ENCODE results near the gene SRSF3.

Gene SRSF3

GRCh38 chr6:36548401-36548743, 45.8 kb upstream of the SRSF3 start:
- H3K27ac ChIP-seq = no peak overlapping the region
- peaks cover 5% of the 10 kb centered on the region for H3K9me3 ChIP-seq (ENCODE audit: severe bottlenecking)

GRCh38 chr6:36550473-36551000, 43.6 kb upstream of the SRSF3 start:
- H3K36me3 ChIP-seq = peaks cover 2% of the 10 kb centered on the region; the same call in 1 of the 2 replicates
- no peaks in the 10 kb centered on the region for H3K27me3 ChIP-seq (ENCODE audit: insufficient read depth, low read depth, severe bottlenecking)
- DNase-seq = no peak
- H3K27ac ChIP-seq = no peak overlapping the region
- no peak for TF ChIP-seq CTCF (IDR thresholded peaks at IDR 0.05; ENCODE audit: low read depth, low read length)
- peaks cover 5% of the 10 kb centered on the region for H3K9me3 ChIP-seq (ENCODE audit: severe bottlenecking)
- H3K4me3 ChIP-seq (ENCODE audit: low read depth, low read length) = no peak overlapping the region

More at GRCh38 chr6:36548401-36548743, 45.8 kb upstream of the SRSF3 start:
- DNase-seq = no peak
- Histone ChIP-seq H3K36me3 (peaks cover 11% of the 10 kb centered on the region), H3K27me3 (ENCODE audit: insufficient read depth, low read depth, severe bottlenecking) (no peaks in the 10 kb centered on the region), H3K4me3 (ENCODE audit: low read depth, low read length) (no peak overlapping the region)
- TF ChIP-seq CTCF (IDR thresholded peaks at IDR 0.05; ENCODE audit: low read depth, low read length) = no peak

DNA sequence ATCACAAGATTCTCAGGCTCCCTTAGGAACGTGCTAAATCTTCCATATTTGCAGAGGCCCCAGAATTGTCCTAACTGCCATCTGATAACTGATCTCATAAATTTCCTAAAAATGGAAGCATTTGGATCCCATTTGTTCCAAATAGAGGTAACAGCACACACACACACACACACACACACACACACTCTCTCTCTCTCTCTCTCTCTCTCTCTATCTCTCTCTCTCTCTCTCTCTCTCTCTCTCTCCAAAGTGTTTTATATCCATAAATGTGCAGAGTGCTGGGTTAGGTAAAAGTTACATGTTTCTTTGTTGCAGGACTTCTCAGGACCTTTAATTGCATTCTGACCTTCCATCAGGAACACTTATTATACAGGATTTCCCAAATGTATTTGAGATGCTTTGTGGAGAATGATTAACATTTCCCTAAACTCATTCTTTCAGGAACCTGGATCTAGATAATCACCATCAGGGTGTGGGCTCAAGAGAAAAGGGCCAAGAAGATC, 38.4 kb upstream of the SRSF3 start:
- no peaks in the 10 kb centered on the region for H3K27me3 ChIP-seq (ENCODE audit: insufficient read depth, low read depth, severe bottlenecking)
- no peak overlapping the region for H3K4me3 ChIP-seq (ENCODE audit: low read depth, low read length)
- H3K36me3 ChIP-seq = no peaks in the 10 kb centered on the region
- no peak overlapping the region for H3K27ac ChIP-seq
- TF ChIP-seq CTCF (IDR thresholded peaks at IDR 0.05; ENCODE audit: low read depth, low read length) = no peak
- no peak for DNase-seq
- H3K9me3 ChIP-seq (ENCODE audit: severe bottlenecking) = peaks cover 5% of the 10 kb centered on the region

- Histone ChIP-seq H3K9me3 (ENCODE audit: severe bottlenecking) (peaks cover 5% of the 10 kb centered on the region), H3K27ac (no peak overlapping the region), H3K4me3 (ENCODE audit: low read depth, low read length) (no peak overlapping the region), H3K27me3 (ENCODE audit: insufficient read depth, low read depth, severe bottlenecking) (no peaks in the 10 kb centered on the region), H3K36me3 (no peaks in the 10 kb centered on the region)
- TF ChIP-seq CTCF (IDR thresholded peaks at IDR 0.05; ENCODE audit: low read depth, low read length) = no peak
- no peak for DNase-seq
Observed at GRCh38 chr6:36556281-36556680, 37.9 kb upstream of the SRSF3 start.

DNA sequence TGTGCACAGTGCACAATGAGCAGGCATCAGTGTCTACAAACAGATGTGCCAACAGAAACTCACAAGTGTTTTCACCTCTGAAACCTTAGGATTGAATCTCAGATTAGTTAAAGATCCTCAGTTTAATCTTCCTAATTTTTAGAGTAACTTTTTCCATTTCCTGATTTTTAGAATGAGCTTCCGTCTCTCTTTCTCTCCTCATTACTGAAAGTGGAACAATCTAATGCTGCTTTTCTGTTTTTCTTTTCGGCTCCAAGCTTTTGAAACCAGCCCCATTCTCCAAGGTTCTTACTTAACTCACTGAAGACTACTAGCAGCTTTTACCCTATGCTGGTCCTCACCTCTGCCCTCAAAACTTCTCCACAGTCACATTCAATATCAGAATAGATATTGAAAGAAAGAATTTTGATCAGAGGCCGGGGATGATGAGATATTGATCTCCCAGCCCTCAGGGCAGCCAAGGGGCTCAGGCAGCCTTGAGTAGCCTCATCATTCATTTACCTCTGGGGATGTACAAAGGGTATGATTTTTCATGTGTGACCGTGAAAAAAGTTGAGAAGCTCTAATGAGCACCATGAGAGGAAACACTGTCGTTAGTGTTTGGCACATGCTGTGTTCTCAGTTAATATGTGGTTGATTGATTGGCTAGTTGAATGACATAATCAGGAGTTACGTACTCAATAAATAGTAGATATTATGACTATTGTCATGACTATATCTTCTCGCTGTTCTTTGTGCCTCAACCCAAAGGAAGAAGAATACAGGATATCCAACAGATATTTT, 35.0 kb upstream of the SRSF3 start:
- no peak for TF ChIP-seq CTCF (IDR thresholded peaks at IDR 0.05; ENCODE audit: low read depth, low read length)
- H3K36me3 ChIP-seq = no peaks in the 10 kb centered on the region
- H3K4me3 ChIP-seq (ENCODE audit: low read depth, low read length) = no peak overlapping the region
- no peak for DNase-seq
- no peaks in the 10 kb centered on the region for H3K9me3 ChIP-seq (ENCODE audit: severe bottlenecking)
- no peaks in the 10 kb centered on the region for H3K27me3 ChIP-seq (ENCODE audit: insufficient read depth, low read depth, severe bottlenecking)
- no peak overlapping the region for H3K27ac ChIP-seq

Data from WERI-Rb-1 (cell line).